GM18907 (cell line): ENCODE measurements around the gene IGF2BP1.
"Not testable (repeated sequence)": the region's sequence is repeated elsewhere in the genome, so short reads cannot be mapped to it uniquely, and the experiment has no call there.

Source experiments
- ATAC-seq: cut with Tn5 transposase; IDR thresholded peaks from one replicate; pipeline ENCODE4 v1.9.1; 2021; ENCODE audit warnings: mild to moderate bottlenecking, moderate library complexity; ENCODE audit not compliant: unreplicated experiment

IGF2BP1 gene

DNA sequence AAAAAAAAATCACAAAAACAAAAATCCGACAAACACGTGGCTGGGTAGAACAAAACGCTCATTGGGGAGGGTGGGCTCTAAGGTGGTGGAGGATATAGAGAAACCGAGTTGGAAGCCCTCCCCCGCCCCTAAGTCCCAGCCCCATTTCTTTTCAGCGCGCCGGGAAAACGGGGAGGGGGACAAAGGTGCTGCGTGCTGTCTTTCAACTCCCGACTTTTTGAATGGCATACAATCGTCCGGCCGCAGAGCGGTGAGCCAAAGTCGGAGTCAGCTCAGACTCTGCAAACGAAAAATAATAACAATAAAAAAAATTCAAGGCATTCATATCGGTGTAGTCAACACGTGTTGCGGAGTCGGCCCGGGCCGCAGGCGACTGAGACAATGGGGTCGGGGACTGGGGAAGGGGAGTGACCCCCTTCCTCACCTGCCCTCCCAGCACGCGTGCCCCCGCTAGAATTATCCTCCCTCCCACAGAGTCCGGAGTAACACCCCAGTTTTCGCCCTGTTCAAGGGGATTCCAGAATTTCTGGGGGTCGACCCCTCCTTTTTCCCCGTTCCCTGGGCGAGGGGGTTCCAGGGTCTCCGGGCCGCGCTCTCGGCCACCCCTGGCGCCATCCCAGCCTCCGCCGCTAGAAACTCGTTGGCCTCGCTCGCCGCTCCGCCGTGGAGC is 1.7 kb upstream of the IGF2BP1 start:
- ATAC-seq, result no peak

DNA sequence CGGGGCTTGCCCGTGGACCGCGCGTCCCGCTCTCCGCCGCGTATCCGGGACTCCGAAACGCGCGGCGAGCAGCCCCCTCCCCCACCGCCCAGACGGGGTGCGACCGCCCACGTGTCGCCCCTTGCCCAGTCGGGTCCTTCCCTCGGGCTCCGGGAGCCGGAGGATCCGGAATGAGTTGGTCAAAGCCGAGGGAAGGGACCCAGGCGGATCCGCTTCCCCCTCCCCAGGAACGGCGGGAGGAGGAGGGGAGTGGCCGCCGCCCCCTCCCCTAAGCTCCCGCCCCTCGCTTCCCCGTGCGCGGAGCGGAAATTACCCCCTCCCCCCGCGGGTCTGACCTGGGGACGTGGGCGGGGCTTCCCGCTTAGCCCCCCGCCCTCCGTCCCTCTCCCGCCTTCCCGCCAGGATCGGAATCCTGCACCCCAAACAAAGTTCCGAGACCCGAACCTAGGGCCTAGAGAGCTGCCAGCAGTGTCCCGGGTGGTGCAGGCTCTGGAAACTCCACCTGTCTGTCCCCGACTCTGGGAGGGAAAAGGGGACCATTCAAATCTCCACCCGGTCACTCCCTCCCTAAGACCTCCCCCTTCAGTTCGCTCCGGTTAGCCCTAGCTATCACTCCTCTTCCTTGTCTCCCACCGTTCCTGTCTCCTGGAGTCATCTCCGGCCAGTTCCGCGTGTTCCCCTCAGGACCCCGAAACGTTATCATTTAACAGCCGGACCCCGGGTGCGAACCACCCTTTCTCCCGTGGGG is 1.0 kb upstream of the IGF2BP1 start:
- ATAC-seq, result no peak

DNA sequence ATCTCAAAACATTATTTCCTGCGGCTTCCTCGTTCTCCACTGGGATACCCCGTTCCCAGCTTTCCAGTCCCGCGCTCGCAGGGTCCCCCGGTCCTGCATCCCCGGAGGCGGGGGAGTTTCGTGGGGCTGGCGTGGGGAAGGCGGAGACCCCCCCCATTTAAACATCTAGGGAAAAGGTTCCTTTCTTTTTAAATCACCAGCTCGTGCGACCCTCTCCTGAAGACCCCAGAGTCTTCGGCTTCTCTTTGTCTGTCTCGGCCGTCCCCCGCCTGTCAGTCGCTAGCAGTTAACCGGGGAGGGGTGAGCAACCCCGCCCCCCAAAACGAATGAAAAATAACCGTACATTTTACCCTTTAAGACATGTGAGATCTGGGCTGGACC is 473 bp upstream of the IGF2BP1 start:
- ATAC-seq, result no peak

DNA sequence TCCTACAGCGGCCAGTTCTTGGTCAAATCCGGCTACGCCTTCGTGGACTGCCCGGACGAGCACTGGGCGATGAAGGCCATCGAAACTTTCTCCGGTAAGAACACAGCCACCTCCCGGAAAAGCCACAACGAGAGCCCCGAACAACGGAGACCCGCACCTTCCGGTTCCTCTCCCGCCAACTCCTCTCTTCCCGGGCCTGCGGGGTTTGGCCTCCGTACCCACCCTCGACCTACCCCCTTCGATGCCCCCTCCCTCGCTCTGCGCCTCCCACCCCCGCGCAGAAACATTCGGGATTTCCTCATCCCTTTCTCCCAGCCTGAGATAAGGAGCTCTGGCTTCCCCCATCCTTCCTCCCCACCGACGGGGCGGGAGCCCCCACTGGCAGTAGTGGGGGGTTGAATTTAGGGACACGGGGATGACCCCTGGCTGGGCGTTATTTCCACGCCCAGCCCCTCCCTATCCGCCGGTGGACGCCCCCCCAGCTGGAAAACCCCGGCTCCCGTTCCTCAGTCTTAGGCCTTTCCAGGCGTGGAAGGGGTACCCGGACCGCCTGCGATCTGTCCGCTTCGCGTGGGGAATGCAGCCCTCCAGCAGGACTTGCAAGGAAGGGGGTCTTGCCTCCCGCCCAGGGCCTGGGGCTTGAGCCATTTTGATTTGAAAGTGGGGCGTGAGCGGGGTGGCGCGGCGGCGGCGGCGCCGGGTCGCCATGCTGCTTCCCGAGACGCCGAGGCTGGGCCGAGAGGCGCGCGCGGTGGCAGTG is 822 bp downstream of the IGF2BP1 start:
- no peak for ATAC-seq

DNA sequence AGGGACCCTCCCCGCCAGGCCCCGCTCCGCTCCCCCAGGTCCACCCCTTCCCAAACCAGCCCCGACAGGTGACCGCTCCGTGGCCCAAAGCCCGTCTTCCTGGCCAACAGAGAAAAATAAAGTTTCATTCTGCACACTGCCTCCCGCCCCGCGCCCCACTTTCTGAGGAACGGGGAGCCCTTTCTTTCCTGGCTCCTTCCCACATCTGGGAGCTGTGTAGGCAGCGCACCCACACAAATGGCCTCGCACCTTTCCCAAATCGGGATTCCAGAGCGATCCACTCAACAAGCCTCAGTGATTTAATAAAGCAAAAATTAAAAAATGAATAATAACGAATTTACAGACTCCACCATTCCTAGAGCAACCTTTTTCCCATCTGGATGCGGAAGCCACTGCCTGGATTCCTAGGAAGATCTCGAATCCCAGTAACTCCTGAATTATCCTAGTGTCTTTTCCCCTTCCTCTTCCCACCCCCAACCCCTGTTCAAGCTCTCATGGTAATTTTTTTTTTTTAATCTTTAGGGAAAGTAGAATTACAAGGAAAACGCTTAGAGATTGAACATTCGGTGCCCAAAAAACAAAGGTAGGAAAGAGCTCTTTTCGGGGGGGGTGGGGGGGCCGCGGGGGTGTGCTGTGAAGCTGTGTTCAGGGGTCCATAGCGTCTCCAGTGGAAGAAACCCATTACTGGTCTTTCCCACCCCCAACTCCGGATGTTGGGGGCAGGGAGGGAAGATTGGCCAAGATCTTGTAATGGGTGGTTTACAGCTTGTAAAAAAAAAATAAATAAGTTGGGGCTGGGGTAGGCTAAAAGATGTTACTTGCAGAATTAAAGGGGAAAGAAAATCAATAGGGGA is 1.6 kb downstream of the IGF2BP1 start:
- ATAC-seq, result no peak

DNA sequence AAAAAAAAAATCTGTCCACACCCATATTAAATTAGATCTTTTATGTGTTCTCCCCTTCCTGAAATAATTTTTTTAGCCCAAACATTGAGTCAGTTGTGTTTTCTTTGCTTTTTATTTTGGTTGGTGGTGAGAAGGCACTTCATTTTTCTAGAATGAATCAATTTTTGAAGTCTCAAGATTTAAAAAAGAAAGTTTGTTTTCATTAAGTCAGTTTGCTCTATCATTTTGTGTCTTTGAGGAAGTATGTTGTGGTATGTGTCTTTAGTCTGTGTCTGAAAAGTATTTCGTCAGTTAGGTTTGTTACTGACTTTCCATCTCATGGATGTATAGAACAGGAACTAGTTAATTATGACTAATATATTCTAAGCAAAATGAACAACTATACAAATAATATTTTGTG is 3.8 kb downstream of the IGF2BP1 start:
- no peak for ATAC-seq

DNA sequence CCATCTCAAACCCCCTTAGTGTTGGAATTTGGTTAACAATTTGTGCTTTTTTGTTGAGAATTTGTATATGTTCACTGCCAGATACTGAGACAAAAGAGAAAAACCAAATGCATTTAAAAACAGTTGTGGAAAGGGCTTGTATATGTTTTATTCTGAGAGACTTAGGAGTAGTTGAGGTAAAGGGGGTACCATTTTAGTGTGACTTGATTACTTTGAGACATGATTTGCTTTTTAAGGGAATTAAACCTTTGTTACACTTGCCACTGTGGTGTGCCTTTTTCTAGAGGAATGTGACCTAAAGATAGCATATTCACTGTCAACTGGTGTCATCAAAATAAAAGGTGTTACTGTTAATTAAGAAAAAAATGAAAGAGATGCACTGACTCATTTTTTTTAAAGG is 4.5 kb downstream of the IGF2BP1 start:
- no peak for ATAC-seq

DNA sequence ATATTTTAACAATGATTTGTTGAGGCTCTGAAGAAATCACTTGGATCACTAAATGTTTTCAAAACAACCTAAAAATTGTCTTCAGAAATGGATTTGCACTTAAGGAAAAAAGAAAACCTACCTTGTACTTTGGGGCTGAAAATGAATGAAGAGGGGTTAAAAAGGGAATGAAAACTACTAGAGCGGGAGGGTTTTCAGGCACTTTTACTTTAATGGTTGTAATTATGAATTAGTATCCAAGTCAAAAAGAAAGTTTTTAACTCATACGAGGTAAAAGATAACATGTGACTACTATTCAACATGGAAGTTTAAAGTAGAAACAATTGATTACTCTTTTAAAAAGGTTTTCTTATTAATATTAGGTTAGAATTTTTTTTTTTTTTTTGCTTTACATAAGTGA is 5.1 kb downstream of the IGF2BP1 start:
- no peak for ATAC-seq

DNA sequence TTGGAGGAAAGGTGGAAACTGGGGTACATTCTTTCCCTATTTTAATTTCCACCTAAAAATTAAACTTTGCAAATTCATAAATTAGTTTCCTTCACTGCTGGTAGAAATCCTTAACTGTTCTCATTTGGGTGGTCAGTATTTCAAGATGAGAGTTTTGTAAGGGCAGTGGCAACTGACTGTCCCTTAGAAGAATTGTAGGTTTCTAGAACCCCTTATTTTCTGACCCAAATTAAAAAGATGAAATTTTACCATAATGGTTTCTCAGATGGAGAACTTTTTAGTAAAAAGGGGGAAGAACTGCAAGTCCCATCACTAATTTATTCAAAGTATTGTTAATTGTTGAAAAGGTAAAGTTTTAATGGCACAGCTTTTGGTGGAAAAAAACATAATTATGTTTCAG is 5.6 kb downstream of the IGF2BP1 start:
- ATAC-seq, result no peak

DNA sequence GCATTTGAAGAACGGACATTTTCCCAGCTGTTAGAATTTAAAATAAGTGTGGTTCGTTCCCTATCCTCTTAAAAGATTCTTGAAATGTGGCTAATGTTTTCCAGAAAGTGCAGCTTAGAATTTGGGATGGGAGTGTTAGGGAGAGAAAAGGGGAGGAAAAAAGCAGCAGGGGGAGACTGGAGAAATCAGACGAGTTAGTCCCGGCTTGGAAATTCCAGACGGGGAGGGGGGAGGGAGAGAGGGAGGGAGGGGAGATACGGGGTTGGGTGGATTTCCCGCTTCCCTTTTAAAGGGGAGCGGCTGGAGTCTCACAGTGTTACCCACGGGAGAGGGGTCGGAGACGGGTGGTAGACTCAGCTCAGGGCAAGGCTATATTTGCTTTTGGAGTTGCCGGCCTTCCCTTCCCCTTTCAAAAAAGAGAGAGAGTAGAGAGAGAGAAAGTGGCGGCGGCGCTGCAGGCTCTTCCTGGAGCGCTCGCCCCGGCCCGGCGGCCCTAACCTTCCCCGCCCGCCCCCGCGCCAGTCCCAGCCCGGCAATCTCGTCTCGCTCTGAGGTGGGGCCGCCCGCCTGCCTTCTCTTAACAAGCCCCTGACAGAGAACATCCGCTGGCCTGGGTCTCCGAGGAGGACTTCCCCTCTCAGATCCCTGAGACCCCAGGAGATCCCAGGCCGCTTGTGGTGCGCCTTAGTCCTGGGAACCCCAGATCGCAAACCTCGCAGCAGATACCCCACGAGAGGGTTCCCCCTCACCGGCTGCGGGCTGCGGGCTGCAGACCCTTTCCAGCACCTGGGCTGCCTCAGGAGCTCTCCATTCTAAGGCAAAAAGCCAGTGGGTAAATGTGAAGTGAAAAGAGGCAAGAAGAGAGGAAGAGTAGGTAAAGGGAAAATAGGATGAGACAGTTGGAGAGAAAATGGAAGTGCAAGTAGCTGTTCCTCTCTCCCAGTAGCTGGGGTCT is 6.6 kb downstream of the IGF2BP1 start:
- no peak for ATAC-seq

DNA sequence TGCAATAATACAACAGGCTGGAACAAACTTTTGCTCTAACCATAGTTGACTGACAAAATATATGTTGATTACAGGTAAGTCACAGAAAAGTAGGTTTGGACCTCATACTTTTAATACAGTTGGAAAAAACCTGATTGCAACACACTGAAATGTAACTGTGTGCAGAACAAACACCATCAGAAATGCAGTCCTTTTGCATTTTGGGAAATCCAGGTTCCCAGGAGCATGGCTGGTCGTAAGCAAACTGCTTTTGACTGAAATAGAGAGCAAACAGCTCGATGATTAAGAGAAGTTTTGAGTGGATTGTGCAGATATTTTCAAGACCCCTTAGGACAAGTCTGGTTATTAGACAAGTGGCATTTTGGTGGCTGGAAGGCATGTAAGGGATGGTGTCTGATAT is 8.0 kb downstream of the IGF2BP1 start:
- ATAC-seq, result no peak

DNA sequence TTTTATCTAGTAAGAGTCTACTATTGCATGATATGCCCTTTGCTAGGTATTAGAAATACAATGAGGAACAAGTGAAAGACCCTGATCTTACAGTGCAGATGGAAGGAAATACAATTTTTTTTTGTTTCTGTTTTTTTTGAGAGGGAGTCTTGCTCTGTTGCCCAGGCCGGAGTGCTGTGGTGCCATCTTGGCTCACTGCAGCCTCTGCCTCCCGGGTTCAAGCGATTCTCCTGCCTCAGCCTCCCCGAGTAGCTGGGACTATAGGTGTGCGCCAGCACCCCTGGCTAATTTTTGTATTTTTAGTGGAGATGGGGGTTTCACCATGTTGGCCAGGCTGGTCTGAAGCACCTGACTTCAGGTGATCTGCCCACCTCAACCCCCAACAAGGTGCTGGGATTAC is 11.7 kb downstream of the IGF2BP1 start:
- ATAC-seq, result not testable (repeated sequence)

DNA sequence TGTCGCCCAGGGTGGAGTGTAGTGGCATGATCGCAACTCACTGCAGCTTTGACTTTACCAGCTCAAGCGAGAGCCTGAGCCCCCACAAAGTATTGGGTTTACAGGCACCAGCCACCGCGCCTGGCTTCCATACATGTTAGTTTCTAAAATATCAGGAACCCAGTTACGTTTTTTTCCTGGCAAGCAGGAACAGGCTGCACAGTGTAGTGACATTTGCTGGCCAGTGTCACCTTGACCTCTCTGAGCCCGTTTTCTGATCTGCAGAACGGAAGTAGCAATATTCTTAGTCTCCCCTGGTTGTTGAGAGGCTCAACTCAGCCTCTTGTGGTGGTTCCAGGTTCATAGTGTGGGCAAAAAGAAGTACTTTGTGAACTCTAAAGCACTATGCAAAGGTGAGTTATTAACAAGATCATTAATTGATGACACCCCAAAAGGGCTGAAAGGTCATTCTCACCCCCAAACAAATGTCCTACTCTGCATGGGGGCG is 15.6 kb downstream of the IGF2BP1 start:
- ATAC-seq, result no peak

DNA sequence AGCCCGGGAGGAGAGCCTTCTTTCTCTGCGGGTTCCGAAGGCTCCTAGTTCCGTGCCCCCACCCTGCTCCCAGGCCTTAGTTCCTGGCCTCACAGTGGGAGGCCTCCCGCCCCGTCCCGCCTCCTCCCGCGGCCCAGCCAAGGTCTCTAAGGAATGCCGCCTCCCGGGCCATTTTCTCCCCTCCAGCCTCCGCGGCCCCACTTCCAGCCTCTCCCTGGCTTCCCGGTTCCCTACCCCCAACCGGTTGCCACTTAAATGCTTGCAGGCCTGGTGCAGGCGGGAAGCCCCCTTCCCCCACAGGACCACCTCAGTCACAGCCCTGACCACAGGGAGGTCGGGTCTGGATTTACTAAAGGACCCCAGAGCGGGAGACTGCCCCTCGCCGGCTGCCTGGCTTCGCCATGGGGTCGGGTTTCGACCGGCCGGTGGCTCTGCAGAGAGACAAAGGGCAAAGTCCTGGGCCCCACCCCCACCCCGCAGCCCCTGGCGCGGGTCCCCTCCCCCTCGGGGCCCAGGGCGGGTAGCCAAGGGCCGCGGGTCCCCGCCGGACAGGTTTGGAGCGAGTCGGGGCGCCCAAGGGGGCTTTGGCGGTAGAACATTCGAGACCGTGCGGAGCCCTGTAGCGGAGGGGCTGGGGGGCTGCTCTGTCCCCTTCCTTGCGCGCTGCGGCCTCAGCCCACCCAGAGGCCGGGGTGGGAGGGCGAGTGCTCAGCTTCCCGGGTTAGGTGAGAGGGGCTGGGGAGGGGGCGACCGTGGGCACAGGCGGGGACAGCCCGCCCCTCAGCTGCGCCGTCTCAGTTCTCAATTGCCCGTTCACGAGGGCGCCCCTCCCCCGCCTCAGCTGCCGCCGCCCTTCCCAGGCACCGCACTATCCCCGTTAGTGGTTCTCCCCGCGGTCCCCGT is 16.4 kb downstream of the IGF2BP1 start:
- ATAC-seq, result no peak

DNA sequence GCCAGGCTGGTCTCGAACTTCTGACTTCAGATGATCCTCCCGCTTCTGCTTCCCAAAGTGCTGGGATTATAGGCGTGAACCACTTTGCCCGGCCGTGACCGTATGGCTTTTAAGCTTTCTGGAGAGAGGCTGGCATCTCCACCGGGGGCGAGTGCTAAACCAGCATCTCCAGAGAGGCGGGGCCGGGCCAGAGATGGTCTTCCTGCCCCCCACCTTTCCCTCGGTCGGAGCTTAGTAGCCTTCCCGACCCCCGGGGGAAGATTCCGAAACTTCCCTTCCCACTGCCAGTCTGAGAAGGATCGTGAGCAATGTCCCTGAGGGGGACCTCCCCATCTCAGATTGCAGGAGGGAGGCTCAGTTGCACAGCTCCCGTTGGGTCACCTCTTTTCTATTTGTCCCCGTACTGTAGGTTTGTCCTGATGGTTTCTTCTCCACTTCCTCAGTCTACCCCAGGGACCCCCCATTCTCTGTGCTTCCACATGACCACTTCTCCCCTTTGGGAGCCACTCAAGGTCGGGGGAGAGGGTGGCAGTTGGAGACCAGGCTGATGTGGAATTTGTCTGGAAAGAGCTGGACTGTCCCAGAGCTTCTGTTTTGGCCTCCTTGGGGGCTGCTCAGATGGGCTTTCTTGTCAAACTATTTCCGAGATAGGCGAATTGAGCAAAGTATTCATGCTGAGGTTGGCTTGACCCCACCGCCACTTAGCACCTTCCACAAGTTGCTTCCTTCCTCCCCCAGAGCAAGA is 18.2 kb downstream of the IGF2BP1 start:
- no peak for ATAC-seq

DNA sequence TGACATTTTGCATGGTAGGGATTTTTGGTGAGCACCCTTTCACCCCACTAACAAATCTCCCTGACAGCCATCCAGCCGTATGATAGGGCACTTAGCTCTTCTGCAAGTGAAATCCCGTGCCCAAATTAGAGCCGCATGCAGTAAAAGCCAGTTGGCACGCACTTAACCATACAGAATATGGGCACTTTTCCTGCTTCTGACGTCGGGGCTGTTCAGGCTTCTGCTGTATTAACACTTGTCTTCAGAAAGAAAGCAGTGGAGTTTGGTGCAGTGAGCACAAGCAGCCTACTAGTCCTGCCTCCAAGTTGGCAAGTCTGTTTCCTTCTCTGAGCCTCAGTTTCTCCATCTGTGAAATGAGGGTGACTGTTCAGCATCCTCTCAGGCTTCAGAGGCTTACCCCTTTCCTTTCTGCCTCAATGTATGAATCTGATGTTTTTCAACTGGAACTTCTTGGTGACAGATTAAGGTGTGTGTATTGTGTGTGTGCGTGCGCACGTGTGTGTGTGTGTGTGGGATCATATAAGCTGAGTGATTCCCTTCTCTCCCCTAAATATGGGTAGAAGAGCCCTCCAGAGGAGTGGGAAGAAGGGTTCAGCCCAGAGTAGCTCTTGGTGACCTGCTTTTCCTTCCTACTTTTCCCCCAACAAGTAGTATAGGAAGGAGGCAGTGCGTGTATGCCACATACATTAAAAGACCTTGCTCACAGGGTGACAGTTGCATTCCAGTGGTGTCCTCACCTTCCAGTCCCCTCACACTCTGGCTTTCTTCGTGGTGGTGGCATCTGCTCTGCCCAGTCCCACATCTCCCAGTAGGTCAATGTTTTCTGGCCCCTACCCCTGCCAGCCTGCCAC is 19.0 kb downstream of the IGF2BP1 start:
- ATAC-seq, result no peak

DNA sequence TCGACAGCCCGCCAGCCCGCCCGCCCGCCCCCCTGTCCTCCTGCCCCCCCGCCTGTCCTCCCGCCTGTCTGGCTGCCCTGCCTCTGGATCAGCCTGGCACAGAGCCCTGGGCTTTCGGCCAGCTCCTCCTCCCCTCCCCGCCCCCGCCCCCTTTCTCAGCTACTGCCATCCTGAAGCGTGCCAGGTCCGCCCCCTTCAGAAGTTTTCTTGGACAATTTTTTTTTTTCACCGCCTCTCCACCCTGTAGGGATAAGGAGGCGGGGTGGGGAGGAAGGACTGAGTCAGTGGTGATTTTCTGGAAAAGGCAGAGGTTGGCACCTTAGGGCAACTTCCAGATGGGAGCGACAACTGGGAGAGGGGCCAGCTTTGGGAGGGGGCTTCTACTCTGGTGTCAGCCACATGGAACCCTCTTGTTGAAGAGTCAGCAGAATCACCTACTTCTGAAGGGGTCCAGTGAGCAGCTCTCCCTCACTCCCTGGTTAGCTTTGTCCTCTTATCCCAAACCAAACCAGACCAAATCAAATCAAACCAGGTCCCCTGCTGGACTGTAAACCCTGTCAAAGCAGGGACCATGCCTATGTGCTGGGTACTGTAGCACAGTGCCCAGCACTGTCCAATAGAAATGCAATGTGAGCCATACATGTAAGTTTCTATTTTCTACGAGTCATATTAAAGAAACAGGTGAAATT is 19.7 kb downstream of the IGF2BP1 start:
- ATAC-seq, result no peak
